ENCODE data around the gene LLGL2. TPM values are rescaled to one million over a fixed set of nuclear protein-coding genes. Genes with fewer than 3 reads are reported as not detected.

Gene LLGL2
- total and polyA plus RNA-seq, 9 donors = 0.20 to 45.4 (median 15.1) TPM

- H3K36me3 ChIP-seq = no peaks in the 10 kb centered on the region
- no peaks in the 10 kb centered on the region for H3K9me3 ChIP-seq
- TF ChIP-seq CTCF (IDR thresholded peaks at IDR 0.05) (no peak), EP300 (IDR thresholded peaks at IDR 0.05) (no peak), POLR2A (IDR thresholded peaks at IDR 0.05) (no peak)
- peaks cover 14% of the 10 kb centered on the region for H3K4me1 ChIP-seq (ENCODE audit: insufficient read depth)
- no peaks in the 10 kb centered on the region for H3K27me3 ChIP-seq
- H3K27ac ChIP-seq = no peak overlapping the region
- no peak for DNase-seq
- 77 to 85% (median 80%) methylated on average over 9 of the region's 9 CpGs for WGBS, 3 donors
- no peak overlapping the region for H3K4me3 ChIP-seq
- intact Hi-C loops (cut with DNase I) = no loop called here
These were observed 34.5 kb downstream of the LLGL2 start for GRCh38 chr17:75559958-75560533.

- WGBS, 3 donors = 25 to 45% (median 35%) methylated on average over 5 of the region's 5 CpGs
- Histone ChIP-seq H3K4me3 (no peak overlapping the region), H3K27me3 (no peaks in the 10 kb centered on the region), H3K9me3 (no peaks in the 10 kb centered on the region), H3K27ac (no peak overlapping the region), H3K4me1 (ENCODE audit: insufficient read depth) (peaks cover 10% of the 10 kb centered on the region), H3K36me3 (no peaks in the 10 kb centered on the region)
- no peak for TF ChIP-seq CTCF (IDR thresholded peaks at IDR 0.05)
- TF ChIP-seq EP300 (IDR thresholded peaks at IDR 0.05) = no peak
- no peak for TF ChIP-seq POLR2A (IDR thresholded peaks at IDR 0.05)
- peak in 1 of 5 donors; percentile 61 for DNase-seq
- intact Hi-C loops (cut with DNase I) = no loop called here
These were observed 36.6 kb downstream of the LLGL2 start for GRCh38 chr17:75561927-75562603.

GRCh38 chr17:75563063-75563758, 37.7 kb downstream of the LLGL2 start:
- no peaks in the 10 kb centered on the region for H3K9me3 ChIP-seq
- no peak overlapping the region for H3K27ac ChIP-seq
- no peak overlapping the region for H3K4me3 ChIP-seq
- TF ChIP-seq CTCF (IDR thresholded peaks at IDR 0.05) (no peak), EP300 (IDR thresholded peaks at IDR 0.05) (no peak), POLR2A (IDR thresholded peaks at IDR 0.05) (no peak)
- DNase-seq = no peak
- WGBS, 3 donors = 94 to 95% (median 95%) methylated on average over 26 to 28 of the region's 28 CpGs
- H3K36me3 ChIP-seq = no peaks in the 10 kb centered on the region
- H3K4me1 ChIP-seq (ENCODE audit: insufficient read depth) = peaks cover 4% of the 10 kb centered on the region
- intact Hi-C loops (cut with DNase I) = no loop called here
- no peaks in the 10 kb centered on the region for H3K27me3 ChIP-seq

GRCh38 chr17:75564195-75564594, 38.7 kb downstream of the LLGL2 start:
- Histone ChIP-seq H3K27me3 (no peaks in the 10 kb centered on the region), H3K27ac (no peak overlapping the region), H3K4me3 (no peak overlapping the region), H3K9me3 (no peaks in the 10 kb centered on the region), H3K36me3 (no peaks in the 10 kb centered on the region), H3K4me1 (ENCODE audit: insufficient read depth) (peaks cover 4% of the 10 kb centered on the region)
- 94 to 96% (median 95%) methylated on average over 11 of the region's 11 CpGs for WGBS, 3 donors
- TF ChIP-seq CTCF (IDR thresholded peaks at IDR 0.05) = no peak
- no peak for TF ChIP-seq EP300 (IDR thresholded peaks at IDR 0.05)
- intact Hi-C loops (cut with DNase I) = no loop called here
- no peak for DNase-seq
